ENCODE results near the gene SEMA7A. TPM values are rescaled to one million over a fixed set of nuclear protein-coding genes. Genes with fewer than 3 reads are reported as not detected.

Gene SEMA7A
- polyA plus RNA-seq, 1 of the 3 experiments (the other 2 are of a cell fraction), result 1.3 TPM

GRCh38 chr15:74387621-74388362, 46.0 kb downstream of the SEMA7A start:
- H3K27me3 ChIP-seq (ENCODE audit: insufficient read depth), result no peaks in the 10 kb centered on the region
- H3K9ac ChIP-seq, result no peak overlapping the region
- no peaks in the 10 kb centered on the region for H3K36me3 ChIP-seq (replicated peaks in 1 of 2; ENCODE audit: control insufficient read depth in 1 of 2, insufficient read depth in 2 of 2, low read length in 1 of 2)
- H3K9me2 ChIP-seq, result no peaks in the 10 kb centered on the region
- no peak overlapping the region for H3K4me3 ChIP-seq (ENCODE audit: low read depth in 2 of 2, low read length in 1 of 2)
- H3K79me2 ChIP-seq (ENCODE audit: insufficient read depth), result no peaks in the 10 kb centered on the region
- H2AFZ ChIP-seq (ENCODE audit: low read depth), result no peak overlapping the region
- peaks cover 0 to 40% of the 10 kb centered on the region in 2 experiments; a peak in 1 of 4 replicates for H3K4me1 ChIP-seq (ENCODE audit: control insufficient read depth in 1 of 2, insufficient read depth in 2 of 2, low read depth in 1 of 2, low read length in 1 of 2)
- ChIA-PET POLR2A (no interaction called here), CTCF (interaction anchor here (0.9 to 23.8 kb wide), 5 partner anchors 9 to 244 kb away, joined by 3 to 779 read pairs (median 5); partner anchors contain the start of genes SEMA7A and UBL7)
- no peaks in the 10 kb centered on the region for H3F3A ChIP-seq (replicated peaks; ENCODE audit: insufficient read depth)
- no peak overlapping the region for H3K4me2 ChIP-seq
- H4K20me1 ChIP-seq (ENCODE audit: insufficient read depth), result no peaks in the 10 kb centered on the region
- TF ChIP-seq EZH2phosphoT487 (IDR thresholded peaks at IDR 0.05; ENCODE audit: borderline replicate concordance, low read depth) (no peak), NRF1 (IDR thresholded peaks at IDR 0.05; ENCODE audit: low read depth, low read length) (no peak), NFIC (IDR thresholded peaks at IDR 0.05; ENCODE audit: borderline replicate concordance) (no peak), ZBTB33 (IDR thresholded peaks at IDR 0.05; ENCODE audit: borderline replicate concordance, low read depth) (no peak), RCOR1 (IDR thresholded peaks at IDR 0.05; ENCODE audit: low read length) (no peak), CTCF (IDR thresholded peaks at IDR 0.05) (no peak), TAF1 (IDR thresholded peaks at IDR 0.05; ENCODE audit: borderline replicate concordance, low read depth, low read length) (no peak), ELF1 (IDR thresholded peaks at IDR 0.05) (no peak), SMC3 (IDR thresholded peaks at IDR 0.05; ENCODE audit: low read depth, low read length) (no peak), FOXJ3 (CRISPR knock-in tag; IDR thresholded peaks at IDR 0.05) (no peak), MEF2A (IDR thresholded peaks at IDR 0.05; ENCODE audit: borderline replicate concordance, low read depth) (no peak), USF2 (IDR thresholded peaks at IDR 0.05; ENCODE audit: borderline replicate concordance, low read depth, low read length) (no peak), REST (IDR thresholded peaks at IDR 0.05; ENCODE audit: low read depth, low read length) (no peak), USF1 (IDR thresholded peaks at IDR 0.05; ENCODE audit: borderline replicate concordance, low read depth) (no peak), SIN3A (IDR thresholded peaks at IDR 0.05; ENCODE audit: borderline replicate concordance, low read depth, low read length) (no peak), RFX5 (IDR thresholded peaks at IDR 0.05; ENCODE audit: low read length) (no peak), YY1 (IDR thresholded peaks at IDR 0.05; ENCODE audit: low read depth) (no peak), POLR2AphosphoS5 (IDR thresholded peaks at IDR 0.05; ENCODE audit: low read depth, low read length) (no peak)
- H3K9me3 ChIP-seq, result no peaks in the 10 kb centered on the region
- WGBS (ENCODE audit: low lambda C conversion rate), result 60% methylated on average over 3 of the region's 10 CpGs
- no peak for DNase-seq
- H3K27ac ChIP-seq (ENCODE audit: low read depth in 2 of 2, low read length in 1 of 2), result no peak overlapping the region
